SU-DHL-6 (cell line): ENCODE results near the gene HNRNPU.

Experiments used
- EZH2phosphoT487 ChIP-seq: fragments of 200-600 bp; sonication (generic), shearing (Covaris generic); conservative IDR thresholded peaks from 2 replicates; pipeline ENCODE4 v1.6.1; 2018; ENCODE audit warnings: mild to moderate bottlenecking, antibody characterized with exemption, low read length, moderate library complexity, mixed read lengths
- TF ChIP-seq, protein P1 (sequence below): fragments of 200-600 bp; sonication (generic); IDR thresholded peaks from one replicate; pipeline ENCODE4 v1.5.1; 2017; ENCODE audit warnings: antibody characterized with exemption, mild to moderate bottlenecking, low read length, moderate library complexity; ENCODE audit not compliant: insufficient read depth, poor library complexity, severe bottlenecking

DNA sequence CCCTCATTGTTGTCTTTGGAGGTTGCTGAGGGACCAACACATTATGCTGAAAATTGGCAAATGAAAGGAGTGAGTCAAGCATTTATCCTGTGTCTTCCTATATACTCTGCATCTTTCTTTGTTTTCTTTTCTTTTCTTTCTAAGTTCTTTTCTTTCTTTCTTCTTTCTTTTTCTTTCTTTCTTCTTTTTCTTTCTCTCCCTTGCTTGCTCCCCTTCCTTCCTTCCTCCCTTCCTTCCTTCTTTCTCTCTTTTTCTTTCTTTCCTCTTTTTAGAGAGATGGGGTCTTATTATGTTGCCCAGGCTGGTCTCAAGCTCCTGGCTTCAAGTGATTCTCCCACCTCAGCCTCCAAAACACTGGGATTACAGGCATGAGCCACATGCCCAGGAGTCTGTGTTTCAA lies 57.2 kb downstream of the HNRNPU start:
- TF ChIP-seq, protein P1, sequence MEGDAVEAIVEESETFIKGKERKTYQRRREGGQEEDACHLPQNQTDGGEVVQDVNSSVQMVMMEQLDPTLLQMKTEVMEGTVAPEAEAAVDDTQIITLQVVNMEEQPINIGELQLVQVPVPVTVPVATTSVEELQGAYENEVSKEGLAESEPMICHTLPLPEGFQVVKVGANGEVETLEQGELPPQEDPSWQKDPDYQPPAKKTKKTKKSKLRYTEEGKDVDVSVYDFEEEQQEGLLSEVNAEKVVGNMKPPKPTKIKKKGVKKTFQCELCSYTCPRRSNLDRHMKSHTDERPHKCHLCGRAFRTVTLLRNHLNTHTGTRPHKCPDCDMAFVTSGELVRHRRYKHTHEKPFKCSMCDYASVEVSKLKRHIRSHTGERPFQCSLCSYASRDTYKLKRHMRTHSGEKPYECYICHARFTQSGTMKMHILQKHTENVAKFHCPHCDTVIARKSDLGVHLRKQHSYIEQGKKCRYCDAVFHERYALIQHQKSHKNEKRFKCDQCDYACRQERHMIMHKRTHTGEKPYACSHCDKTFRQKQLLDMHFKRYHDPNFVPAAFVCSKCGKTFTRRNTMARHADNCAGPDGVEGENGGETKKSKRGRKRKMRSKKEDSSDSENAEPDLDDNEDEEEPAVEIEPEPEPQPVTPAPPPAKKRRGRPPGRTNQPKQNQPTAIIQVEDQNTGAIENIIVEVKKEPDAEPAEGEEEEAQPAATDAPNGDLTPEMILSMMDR = no peak
- no peak for TF ChIP-seq EZH2phosphoT487
